ENCODE measurements around the gene MYH14. TPM values are rescaled to one million over a fixed set of nuclear protein-coding genes. Genes with fewer than 3 reads are reported as not detected.

Gene MYH14
- total and polyA plus RNA-seq, 2 donors (not counting 1 experiment from before 2014, with no cell fraction given), result not detected

DNA sequence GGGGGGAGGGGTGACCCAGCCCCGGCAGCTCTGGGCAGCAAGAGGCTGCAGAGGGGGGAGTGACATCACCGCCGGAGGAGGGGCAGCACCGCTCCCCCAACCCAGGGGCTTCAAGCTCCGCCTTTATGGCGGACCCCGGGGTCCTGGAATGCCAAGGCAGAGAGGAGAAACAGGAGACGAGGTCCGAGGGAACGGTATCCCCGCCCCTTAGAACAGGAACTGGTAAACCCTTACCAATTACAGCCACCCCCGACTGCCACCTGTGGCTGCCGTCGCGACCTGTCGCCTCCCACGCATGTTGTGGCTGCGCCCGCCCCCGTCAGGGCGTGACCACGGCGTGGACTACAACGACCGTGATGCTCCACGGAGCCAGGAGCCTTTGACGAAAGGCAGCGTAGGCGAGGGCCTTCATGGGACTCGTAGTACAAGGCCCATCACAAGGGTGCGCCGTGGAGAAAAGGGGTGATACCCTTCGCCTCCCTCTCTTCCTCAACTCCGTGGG lies 129.9 kb downstream of the MYH14 start:
- no peak overlapping the region for H3K9ac ChIP-seq (ENCODE audit: insufficient read depth, low read length)
- H3K79me2 ChIP-seq (ENCODE audit: control insufficient read depth, insufficient read depth, low read length), result no peaks in the 10 kb centered on the region
- no peaks in the 10 kb centered on the region for H3K4me1 ChIP-seq (ENCODE audit: control insufficient read depth, extremely low read depth, insufficient read depth, low read length)
- DNase-seq (ENCODE audit: low read depth in 2 of 2), result peak; percentile 70 to 84
- TF ChIP-seq EZH2 (IDR thresholded peaks at IDR 0.05; ENCODE audit: low read length, missing control alignments), result no peak
- TF ChIP-seq, protein P1, sequence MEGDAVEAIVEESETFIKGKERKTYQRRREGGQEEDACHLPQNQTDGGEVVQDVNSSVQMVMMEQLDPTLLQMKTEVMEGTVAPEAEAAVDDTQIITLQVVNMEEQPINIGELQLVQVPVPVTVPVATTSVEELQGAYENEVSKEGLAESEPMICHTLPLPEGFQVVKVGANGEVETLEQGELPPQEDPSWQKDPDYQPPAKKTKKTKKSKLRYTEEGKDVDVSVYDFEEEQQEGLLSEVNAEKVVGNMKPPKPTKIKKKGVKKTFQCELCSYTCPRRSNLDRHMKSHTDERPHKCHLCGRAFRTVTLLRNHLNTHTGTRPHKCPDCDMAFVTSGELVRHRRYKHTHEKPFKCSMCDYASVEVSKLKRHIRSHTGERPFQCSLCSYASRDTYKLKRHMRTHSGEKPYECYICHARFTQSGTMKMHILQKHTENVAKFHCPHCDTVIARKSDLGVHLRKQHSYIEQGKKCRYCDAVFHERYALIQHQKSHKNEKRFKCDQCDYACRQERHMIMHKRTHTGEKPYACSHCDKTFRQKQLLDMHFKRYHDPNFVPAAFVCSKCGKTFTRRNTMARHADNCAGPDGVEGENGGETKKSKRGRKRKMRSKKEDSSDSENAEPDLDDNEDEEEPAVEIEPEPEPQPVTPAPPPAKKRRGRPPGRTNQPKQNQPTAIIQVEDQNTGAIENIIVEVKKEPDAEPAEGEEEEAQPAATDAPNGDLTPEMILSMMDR (conservative IDR thresholded peaks at IDR 0.05 in 1 of 2, IDR thresholded peaks at IDR 0.05 in 1 of 2; ENCODE audit: low read depth in 1 of 2, low read length in 2 of 2), result no peak
- H3K27ac ChIP-seq (ENCODE audit: insufficient read depth, low read length), result no peak overlapping the region
- H4K20me1 ChIP-seq (ENCODE audit: control insufficient read depth, extremely low read depth, insufficient read depth, low read length), result no peaks in the 10 kb centered on the region
- peak overlapping the region in 2 of 4 experiments; percentile 42 to 70 for H3K4me3 ChIP-seq (replicated peaks in 1 of 4; ENCODE audit: control extremely low read depth in 1 of 4, insufficient read depth in 1 of 4, low read depth in 3 of 4, low read length in 4 of 4)
- peak overlapping the region; percentile 85 for H3K4me2 ChIP-seq (ENCODE audit: extremely low read depth, insufficient read depth, low read length)
- H2AFZ ChIP-seq (ENCODE audit: low read length), result peak overlapping the region; percentile 7
- no peaks in the 10 kb centered on the region for H3K9me3 ChIP-seq (ENCODE audit: control insufficient read depth, insufficient read depth, low read depth, low read length)
- H3K36me3 ChIP-seq (ENCODE audit: control insufficient read depth, insufficient read depth, low read length), result no peaks in the 10 kb centered on the region
- H3K27me3 ChIP-seq (ENCODE audit: control insufficient read depth, insufficient read depth, low read length), result peaks cover 13% of the 10 kb centered on the region

GRCh38 chr19:50333737-50334617 lies 130.6 kb downstream of the MYH14 start:
- Histone ChIP-seq H3K9ac (ENCODE audit: insufficient read depth, low read length) (no peak overlapping the region), H3K9me3 (ENCODE audit: control insufficient read depth, insufficient read depth, low read depth, low read length) (no peaks in the 10 kb centered on the region)

More at GRCh38 chr19:50333737-50334617, 130.6 kb downstream of the MYH14 start:
- Histone ChIP-seq H4K20me1 (ENCODE audit: control insufficient read depth, extremely low read depth, insufficient read depth, low read length) (no peaks in the 10 kb centered on the region), H3K4me2 (ENCODE audit: extremely low read depth, insufficient read depth, low read length) (peak overlapping the region; percentile 85), H2AFZ (ENCODE audit: low read length) (peak overlapping the region; percentile 7), H3K27me3 (ENCODE audit: control insufficient read depth, insufficient read depth, low read length) (peaks cover 13% of the 10 kb centered on the region), H3K27ac (ENCODE audit: insufficient read depth, low read length) (no peak overlapping the region), H3K36me3 (ENCODE audit: control insufficient read depth, insufficient read depth, low read length) (no peaks in the 10 kb centered on the region), H3K79me2 (ENCODE audit: control insufficient read depth, insufficient read depth, low read length) (no peaks in the 10 kb centered on the region), H3K4me1 (ENCODE audit: control insufficient read depth, extremely low read depth, insufficient read depth, low read length) (no peaks in the 10 kb centered on the region), H3K4me3 (replicated peaks in 1 of 4; ENCODE audit: control extremely low read depth in 1 of 4, insufficient read depth in 1 of 4, low read depth in 3 of 4, low read length in 4 of 4) (peak overlapping the region in 3 of 4 experiments; percentile 7 to 70 (median 42))
- no peak for DNase-seq (ENCODE audit: low read depth in 2 of 2)
- TF ChIP-seq EZH2 (IDR thresholded peaks at IDR 0.05; ENCODE audit: low read length, missing control alignments), result no peak
- TF ChIP-seq, protein P1 (conservative IDR thresholded peaks at IDR 0.05 in 1 of 2, IDR thresholded peaks at IDR 0.05 in 1 of 2; ENCODE audit: low read depth in 1 of 2, low read length in 2 of 2), result no peak
